NK-92 (cell line): ENCODE results near the gene KCNC1.

Source experiments
- DNase-seq: peaks from one replicate; lab custom pipeline; 2025; ENCODE audit not compliant: unreplicated experiment; lab: John Stamatoyannopoulos, UW

The KCNC1 gene

GRCh38 chr11:17734418-17734911 lies at the start of gene KCNC1:
Gene KCNC1, plus strand, starts transcription at chr11:17734781. Its CDS starts 1,222 bp downstream, at chr11:17736003.
- no peak for DNase-seq

GRCh38 chr11:17686231-17686980 lies 48.2 kb upstream of the KCNC1 start:
- DNase-seq, result no peak

DNA sequence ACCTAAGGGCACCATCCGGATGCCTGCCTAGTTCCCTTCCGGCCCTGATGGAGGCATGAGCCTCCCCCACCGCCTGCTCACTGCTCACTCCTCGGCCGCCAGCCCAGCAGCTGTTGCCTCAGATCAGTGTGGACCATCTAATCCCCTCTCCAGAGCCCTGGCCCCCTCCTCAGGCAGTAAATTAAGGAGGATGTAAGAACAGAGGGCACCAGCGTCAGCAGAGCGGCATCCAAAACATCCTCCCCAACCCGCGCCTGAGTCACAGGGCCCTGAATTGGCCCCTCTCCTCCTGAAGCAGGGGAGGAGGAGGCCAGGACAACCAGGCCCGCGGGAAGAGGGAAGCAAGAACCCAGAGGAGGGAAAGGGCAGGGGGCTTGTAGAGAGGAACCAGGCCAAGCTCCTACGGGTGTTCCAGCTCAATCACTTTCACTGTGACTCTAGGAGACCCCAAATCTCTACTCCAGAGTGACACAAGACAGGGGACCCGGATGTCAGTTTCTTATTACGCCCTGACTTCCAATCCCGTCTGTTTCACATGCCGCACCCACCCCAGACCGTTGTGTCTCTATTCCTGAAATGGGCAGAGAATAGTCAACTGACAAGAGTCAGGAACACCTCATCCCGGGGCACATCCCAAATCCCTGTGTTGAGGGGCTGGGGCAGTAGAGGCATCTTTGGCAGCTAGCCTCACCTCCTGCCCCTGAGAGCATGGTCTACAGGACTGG lies 46.5 kb upstream of the KCNC1 start:
- no peak for DNase-seq

- DNase-seq, result no peak
Observed at GRCh38 chr11:17691550-17691949, 43.0 kb upstream of the KCNC1 start.

DNA sequence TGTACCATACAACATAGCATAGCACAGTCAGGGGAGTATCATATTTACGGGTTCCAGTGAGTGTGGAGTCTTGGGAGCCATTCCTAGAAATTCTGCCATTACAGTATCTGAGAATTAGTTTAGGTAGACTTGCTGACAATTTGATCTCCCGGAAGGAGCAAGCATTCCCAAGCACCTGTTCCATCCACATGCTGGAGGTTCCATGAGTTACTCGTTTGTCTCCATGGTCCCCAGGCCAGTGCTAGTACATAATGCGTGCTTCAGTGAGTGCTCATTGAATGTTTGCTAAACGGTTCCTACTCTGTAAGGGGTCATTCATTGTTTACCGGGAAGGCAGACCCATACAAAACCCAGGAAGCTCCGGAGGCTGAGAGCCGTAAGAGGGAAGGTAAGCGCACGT lies 42.6 kb upstream of the KCNC1 start:
- DNase-seq, result no peak

GRCh38 chr11:17692931-17693330 lies 41.6 kb upstream of the KCNC1 start:
- no peak for DNase-seq

DNA sequence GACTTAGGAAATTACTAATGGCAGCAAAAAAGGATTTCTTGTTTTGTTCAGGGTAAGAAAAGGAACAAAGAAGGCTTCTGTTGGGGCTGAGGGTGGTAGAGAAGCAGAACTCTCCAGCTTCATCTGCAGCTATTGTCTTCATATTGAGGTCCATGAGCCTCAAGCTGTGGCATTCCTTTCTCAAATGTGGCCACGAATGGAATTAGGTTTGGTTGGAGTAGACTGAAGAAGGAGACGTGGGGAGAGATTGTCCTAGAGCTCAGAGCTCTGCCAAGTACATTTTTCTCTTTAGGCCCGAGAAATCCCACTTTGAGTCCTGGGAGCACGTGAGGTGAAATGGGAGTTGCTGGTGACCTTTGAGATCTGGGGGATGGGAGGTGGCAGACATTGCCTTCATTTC lies 41.0 kb upstream of the KCNC1 start:
- no peak for DNase-seq

DNA sequence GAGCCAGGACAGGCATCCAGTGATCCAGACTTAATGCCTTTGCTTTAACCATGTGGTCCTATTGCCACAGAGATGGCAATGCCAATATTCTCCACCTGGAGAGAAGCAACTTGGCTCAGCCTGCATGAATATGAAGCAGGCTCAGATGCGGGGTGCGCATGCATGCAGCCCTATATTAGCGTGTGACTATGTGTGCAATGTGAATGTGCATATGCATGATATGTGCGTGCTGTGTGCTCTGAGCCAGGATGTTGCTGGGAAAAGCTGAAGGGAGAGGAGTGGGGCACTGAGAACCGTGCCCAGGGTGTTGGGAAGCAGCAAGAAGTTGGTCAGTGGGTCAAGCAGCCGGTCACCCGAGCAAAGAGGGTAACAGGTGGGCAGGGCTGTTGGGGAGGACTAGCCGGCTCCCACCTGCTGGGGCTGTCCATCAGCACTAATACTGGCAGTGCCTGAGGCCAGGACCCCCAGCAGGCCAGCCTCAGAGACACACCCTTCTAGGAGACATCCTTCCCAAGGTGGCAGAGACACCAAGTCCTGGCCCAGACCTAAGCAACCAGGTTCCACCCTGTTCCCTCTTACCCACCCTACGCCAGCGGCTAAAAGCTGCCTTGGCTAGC lies 40.0 kb upstream of the KCNC1 start:
- DNase-seq, result no peak

DNA sequence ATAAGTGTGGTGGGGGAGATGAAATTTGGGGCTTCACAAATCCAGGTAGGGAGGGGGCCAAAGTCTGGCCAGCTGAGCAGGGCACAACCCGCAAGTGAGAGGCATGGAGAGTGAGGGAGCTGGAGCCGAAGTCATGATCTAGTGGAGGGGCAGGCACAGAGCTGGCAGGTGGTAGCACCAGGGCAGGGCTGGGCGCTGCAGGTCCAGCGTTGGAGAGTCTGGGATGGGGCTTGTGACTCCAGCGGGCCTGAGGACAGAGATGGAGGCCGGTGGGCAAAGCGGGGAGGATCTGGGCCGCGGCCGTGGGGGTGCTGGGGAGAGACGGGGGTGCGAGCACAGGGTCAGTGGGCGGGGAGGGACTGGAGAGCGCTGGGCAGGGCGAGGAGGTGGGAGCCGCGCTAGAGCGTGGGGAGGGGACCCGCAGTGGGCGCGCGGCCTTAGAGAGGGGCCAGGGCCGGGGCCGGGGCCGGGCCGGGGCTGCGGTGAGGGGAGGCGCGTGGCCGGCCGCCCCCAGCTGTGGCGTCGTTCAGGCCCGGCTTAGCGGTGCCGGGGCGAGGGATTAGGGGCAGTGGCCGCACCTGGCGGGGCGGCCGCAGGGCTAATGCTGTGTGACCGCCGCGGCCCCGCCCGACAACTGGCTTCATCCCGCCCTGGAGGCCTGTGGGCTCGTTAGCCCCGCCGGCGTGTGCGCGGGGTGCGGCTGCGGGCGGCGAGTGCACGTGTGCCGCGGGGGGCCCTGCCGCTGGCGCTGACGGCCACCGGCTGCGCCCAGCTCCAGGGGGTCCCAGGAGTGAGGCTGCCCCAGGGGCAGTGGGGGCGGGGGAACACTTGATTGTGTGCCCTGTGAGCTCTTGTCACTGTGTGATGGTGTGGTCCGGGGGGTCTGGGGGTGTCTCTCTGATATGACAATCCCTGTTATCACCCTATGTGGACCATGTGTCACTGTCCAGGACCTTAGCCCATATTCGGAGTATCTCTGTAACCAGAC lies 38.8 kb upstream of the KCNC1 start:
- no peak for DNase-seq

GRCh38 chr11:17696741-17697140 lies 37.8 kb upstream of the KCNC1 start:
- no peak for DNase-seq

GRCh38 chr11:17697175-17697949 lies 37.2 kb upstream of the KCNC1 start:
- DNase-seq, result no peak

DNA sequence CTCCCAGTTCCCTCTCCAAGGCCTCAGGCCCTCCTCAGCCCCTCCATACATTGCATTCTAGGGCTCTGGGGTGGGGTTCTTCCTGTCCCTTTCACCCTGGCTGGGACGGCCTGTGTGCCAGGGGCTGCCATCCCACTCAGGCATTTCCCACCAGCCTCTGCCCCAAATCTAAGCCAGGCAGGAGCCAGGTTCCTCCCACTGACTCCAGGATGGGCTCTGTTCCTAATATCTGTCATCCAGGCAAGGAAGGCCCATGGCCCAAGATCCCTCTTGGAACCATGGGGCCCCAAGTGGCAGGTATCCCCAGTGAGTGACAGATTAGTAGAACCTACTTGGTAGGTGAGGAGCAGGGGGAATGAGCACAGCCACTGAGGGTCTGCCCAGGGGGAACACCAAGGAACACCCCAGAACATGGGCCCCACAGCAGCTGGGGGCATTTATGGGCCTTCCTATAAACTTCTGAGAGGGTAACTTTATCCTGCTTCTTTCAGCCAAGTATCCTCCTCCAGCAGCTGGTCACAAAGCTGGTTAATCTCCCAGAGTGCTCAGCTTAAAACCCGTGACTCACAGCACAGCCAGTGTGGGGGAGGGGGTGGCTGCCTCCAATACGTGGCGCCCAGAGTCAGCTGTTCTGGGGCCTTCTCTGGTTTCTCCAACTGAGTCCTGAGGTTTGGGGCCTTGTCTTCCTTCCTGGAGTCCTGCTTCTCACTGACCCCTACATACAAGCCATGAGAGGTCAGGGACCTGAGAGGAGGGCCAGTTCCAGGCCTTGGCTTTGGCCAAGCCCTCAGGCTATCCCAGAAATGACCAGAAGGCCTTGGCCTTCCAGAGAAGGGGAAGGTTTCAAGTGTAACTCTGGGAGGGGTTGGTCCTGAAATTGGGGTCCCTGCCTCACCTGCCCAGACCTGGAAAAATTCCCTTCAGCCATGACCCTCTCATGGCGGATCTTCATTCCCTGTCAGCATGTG lies 35.1 kb upstream of the KCNC1 start:
- DNase-seq, result no peak

GRCh38 chr11:17700991-17701390 lies 33.6 kb upstream of the KCNC1 start:
- DNase-seq, result no peak

DNA sequence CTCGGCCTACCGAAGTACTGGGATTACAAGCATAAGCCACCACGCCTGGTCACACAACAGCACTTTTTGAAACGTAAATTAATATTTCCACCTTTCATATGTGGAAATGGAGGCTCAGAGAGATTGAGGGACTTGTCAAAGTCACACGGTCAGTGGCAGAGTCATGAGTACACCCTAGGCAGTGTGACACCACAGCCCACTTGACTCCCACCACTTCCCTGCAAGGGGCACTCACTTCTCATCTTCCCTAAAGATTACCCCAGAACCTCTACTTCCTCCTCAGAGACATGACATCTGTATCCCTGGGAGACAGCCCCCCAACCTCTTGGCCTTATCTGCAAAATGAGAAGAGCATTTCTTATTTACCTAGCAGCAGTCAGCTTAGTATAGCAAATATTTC lies 31.7 kb upstream of the KCNC1 start:
- DNase-seq, result no peak

DNA sequence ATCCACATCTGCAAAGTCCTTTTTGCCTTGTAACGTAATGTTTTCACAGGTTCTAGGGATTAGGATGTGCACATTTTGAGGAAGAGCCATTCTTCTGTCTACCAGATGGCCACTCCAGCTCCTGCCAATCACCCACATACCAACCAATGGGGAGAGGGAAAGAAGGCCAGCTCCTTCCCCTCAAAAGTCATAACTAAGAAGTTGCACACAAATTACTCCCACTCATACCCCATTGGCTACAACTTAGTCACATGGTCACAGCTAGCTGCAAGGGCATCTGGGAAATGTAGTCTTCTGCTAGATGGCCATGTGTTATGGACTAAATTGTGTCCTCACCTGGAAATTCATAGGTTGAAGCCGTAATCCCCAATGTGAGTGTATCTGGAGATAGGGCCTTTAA lies 30.6 kb upstream of the KCNC1 start:
- DNase-seq, result no peak

DNA sequence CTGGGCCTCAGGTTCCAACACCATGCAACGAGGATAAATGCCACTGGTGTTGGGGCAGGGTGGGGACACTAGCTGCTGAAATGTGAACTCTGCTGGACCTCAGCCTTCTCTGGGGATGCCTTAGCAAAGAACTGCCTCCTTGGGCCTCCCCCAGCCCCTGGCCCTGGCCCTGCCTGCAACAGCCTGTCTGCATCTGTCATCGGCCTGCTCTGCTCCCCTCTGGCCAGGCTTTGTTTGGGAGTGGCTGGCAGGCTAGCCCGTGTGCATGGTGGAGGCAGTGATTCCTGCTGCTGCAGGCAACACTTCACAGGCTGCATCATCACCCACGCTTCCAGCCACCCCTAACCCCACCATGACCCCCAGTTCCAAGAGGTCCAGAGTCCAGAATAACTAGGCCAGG lies 26.8 kb upstream of the KCNC1 start:
- no peak for DNase-seq

GRCh38 chr11:17711836-17712235 lies 22.7 kb upstream of the KCNC1 start:
- no peak for DNase-seq

DNA sequence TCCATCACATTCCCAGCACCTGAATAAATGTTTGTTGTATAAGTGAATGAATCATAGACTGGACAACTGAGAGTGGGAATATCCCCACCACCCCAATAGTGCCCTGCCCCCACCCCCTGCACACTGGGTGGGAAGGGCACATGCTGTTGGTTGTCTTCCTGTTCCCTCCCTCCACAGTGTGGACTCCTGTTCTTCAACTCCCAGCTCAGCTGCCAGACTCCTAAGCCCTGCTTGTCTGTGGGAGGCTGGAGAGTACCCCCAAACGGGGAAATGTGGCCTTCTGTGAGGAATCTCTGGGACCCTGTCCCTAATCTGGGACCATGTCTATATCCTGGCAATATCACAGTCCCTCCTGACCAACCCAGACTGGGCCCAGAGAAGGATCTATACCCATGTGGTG lies 20.7 kb upstream of the KCNC1 start:
- no peak for DNase-seq

DNA sequence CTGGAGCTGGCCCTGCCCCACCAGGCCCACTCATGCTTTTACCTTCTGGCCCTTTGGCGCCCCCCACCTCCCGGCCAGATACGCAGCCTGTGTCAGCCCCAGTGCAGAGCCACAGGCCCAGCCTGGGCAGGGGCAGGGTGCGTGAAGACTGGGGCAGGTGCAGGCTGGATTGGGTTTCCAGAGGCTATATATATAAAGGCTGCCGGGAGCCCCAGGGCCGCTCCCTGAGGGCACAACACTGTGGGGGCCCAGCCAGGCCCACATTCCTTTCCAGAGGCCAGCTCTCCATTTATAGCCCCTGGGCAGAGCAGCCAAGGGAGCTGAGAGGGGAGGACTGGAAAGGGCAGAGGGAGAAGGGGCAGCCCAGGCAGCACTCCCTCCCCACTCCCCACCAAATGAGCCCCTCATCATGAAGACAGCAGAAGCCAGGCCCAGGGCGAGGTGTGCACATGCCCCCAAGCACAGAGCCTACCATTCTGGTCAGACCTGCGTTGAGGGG lies 20.2 kb upstream of the KCNC1 start:
- no peak for DNase-seq
